GM21423 (cell line): Measurements from ENCODE around the gene PXN.

Experiments used
- ATAC-seq: cut with Tn5 transposase; IDR thresholded peaks from one replicate; pipeline ENCODE4 v1.9.1; 2021; ENCODE audit warnings: mild to moderate bottlenecking, moderate library complexity; ENCODE audit not compliant: unreplicated experiment

Gene PXN

GRCh38 chr12:120265473-120266179 lies at the start of gene PXN:
PXN (minus strand) TSS chr12:120265730; CDS start chr12:120265629, 101 bp downstream.
- ATAC-seq = peak; percentile 78

GRCh38 chr12:120314220-120314619 lies 48.7 kb upstream of the PXN start:
- no peak for ATAC-seq

GRCh38 chr12:120301962-120302815 lies 36.7 kb upstream of the PXN start, which contains the start of gene SIRT4:
SIRT4 (plus strand) TSS chr12:120302321; CDS start chr12:120303562, 1,241 bp downstream.
- peak; percentile 98 for ATAC-seq

GRCh38 chr12:120292661-120293531 lies 27.4 kb upstream of the PXN start, which contains the start of gene RNU4-1:
RNU4-1 (minus strand) TSS chr12:120293237.
- peak; percentile 45 for ATAC-seq

GRCh38 chr12:120292411-120292660 lies 26.8 kb upstream of the PXN start:
- ATAC-seq = peak; percentile 1

- no peak for ATAC-seq
These were observed 25.2 kb upstream of the PXN start for GRCh38 chr12:120290609-120291305.

- ATAC-seq = no peak
These were observed 22.0 kb upstream of the PXN start for GRCh38 chr12:120287491-120287890.

- ATAC-seq = no peak
These were observed 21.4 kb upstream of the PXN start for GRCh38 chr12:120286768-120287490.

- no peak for ATAC-seq
These were observed 18.9 kb upstream of the PXN start for GRCh38 chr12:120284381-120284780.

- no peak for ATAC-seq
These were observed 17.8 kb upstream of the PXN start for GRCh38 chr12:120283318-120283717.

- ATAC-seq = no peak
These were observed 12.9 kb upstream of the PXN start for GRCh38 chr12:120278137-120279069.

GRCh38 chr12:120276734-120277133 lies 11.2 kb upstream of the PXN start:
- ATAC-seq = no peak

- no peak for ATAC-seq
These were observed 2.2 kb upstream of the PXN start for GRCh38 chr12:120267736-120268135.

GRCh38 chr12:120266180-120266870 lies 795 bp upstream of the PXN start:
- no peak for ATAC-seq

GRCh38 chr12:120264904-120265472 lies 542 bp downstream of the PXN start:
- peak; percentile 6 for ATAC-seq

GRCh38 chr12:120264086-120264903 lies 1.2 kb downstream of the PXN start:
- no peak for ATAC-seq

- no peak for ATAC-seq
These were observed 1.8 kb downstream of the PXN start for GRCh38 chr12:120263748-120264085.
